Testis (tissue), 3 donors: Measurements from ENCODE around the gene GPR158. TPM values are rescaled to one million over a fixed set of nuclear protein-coding genes. Genes with fewer than 3 reads are reported as not detected.

ENCODE experiments used
- DNase-seq: peaks from one replicate; pipeline ENCODE4 v3.0.0-alpha.2; 2019
- H3K27ac ChIP-seq, 2 donors: fragments of 200-600 bp; sonication (generic); one replicate each; pipeline ENCODE4 v1.5.1; 2019
- H3K27me3 ChIP-seq: fragments of 200-600 bp; sonication (generic); one replicate; pipeline ENCODE4 v1.5.1; 2019
- H3K36me3 ChIP-seq: fragments of 200-600 bp; sonication (generic); one replicate; pipeline ENCODE4 v1.5.1; 2017; ENCODE audit warnings: low read depth; ENCODE audit errors: missing control alignments
- H3K4me1 ChIP-seq: fragments of 200-600 bp; sonication (generic); one replicate; pipeline ENCODE4 v1.5.1; 2019
- H3K4me3 ChIP-seq, 2 donors: fragments of 200-600 bp; sonication (generic); one replicate each; pipeline ENCODE4 v1.5.1; 2017 to 2019
- H3K9me3 ChIP-seq: fragments of 200-600 bp; sonication (generic); one replicate; pipeline ENCODE4 v1.5.1; 2017
- CTCF ChIP-seq, 3 experiments: fragments of 450-650 bp in 2 of 3; fragments of 200-600 bp in 1 of 3; sonication (generic) in 1 of 3; IDR thresholded peaks; one replicate each; pipeline ENCODE4 v1.5.1; 2016 to 2019; ENCODE audit warnings: antibody characterized with exemption in 3 of 3, mild to moderate bottlenecking in 2 of 3, moderate library complexity in 1 of 3
- POLR2A ChIP-seq: fragments of 450-650 bp; IDR thresholded peaks from one replicate; pipeline ENCODE4 v1.6.1; 2017; ENCODE audit warnings: antibody characterized with exemption, mild to moderate bottlenecking, moderate library complexity
- WGBS, 2 donors: methylation state at CpG; one replicate each; pipeline ENCODE4 v1.1.5; 2018; 5-methylcytosine and 5-hydroxymethylcytosine counted together
- intact Hi-C: fragments of 100-400 bp; cut with DNase I; formaldehyde crosslinking; loops from one replicate; pipeline ENCODE4 v1.15.1; 2023; ENCODE audit warnings: low total_unique reads
- polyA plus RNA-seq: library from polyadenylated mRNA; stranded (reverse); fragments of 350-450 nt; fragmentation: Illumina TruSeq; extraction: RNeasy Lipid Tissue Mini Kit (QIAGEN cat#74804); gene quantifications from one replicate; pipeline ENCODE4 v1.2.3, GENCODE V29; 2014; ENCODE audit warnings: low read depth, low replicate concordance; ENCODE audit not compliant: insufficient read depth
- total RNA-seq, 2 donors: library from RNA; depleted of rRNA; stranded (reverse); fragments of >200 nt; gene quantifications; one replicate each; pipeline ENCODE4 v1.2.3, GENCODE V29; 2016

The GPR158 gene
- total and polyA plus RNA-seq, 3 donors from 2014 or later: 1.9 to 2.5 (median 2.0) TPM

- H3K27me3 ChIP-seq: no peaks in the 10 kb centered on the region
- DNase-seq: no peak
- H3K27ac ChIP-seq: no peak overlapping the region
- no peaks in the 10 kb centered on the region for H3K9me3 ChIP-seq
- WGBS, 2 donors: 67 to 90% methylated on average over 2 of the region's 2 CpGs
- TF ChIP-seq CTCF (IDR thresholded peaks at IDR 0.05) (no peak), POLR2A (no peak)
- intact Hi-C loops: no loop called here
- H3K36me3 ChIP-seq: no peaks in the 10 kb centered on the region
- no peaks in the 10 kb centered on the region for H3K4me1 ChIP-seq
- H3K4me3 ChIP-seq: no peak overlapping the region
Observed at GRCh38 chr10:25231751-25232150, 57.0 kb downstream of the GPR158 start.

GRCh38 chr10:25232204-25232603, 57.4 kb downstream of the GPR158 start:
- no peaks in the 10 kb centered on the region for H3K36me3 ChIP-seq
- DNase-seq: no peak
- intact Hi-C loops: no loop called here
- 63 to 70% methylated on average over 2 of the region's 2 CpGs for WGBS, 2 donors
- no peaks in the 10 kb centered on the region for H3K9me3 ChIP-seq
- H3K27me3 ChIP-seq: no peaks in the 10 kb centered on the region
- no peak overlapping the region for H3K27ac ChIP-seq
- TF ChIP-seq CTCF (IDR thresholded peaks at IDR 0.05): no peak
- TF ChIP-seq POLR2A: no peak
- no peaks in the 10 kb centered on the region for H3K4me1 ChIP-seq
- no peak overlapping the region for H3K4me3 ChIP-seq

- no peaks in the 10 kb centered on the region for H3K36me3 ChIP-seq
- intact Hi-C loops: no loop called here
- no peak for TF ChIP-seq CTCF (IDR thresholded peaks at IDR 0.05)
- no peak for TF ChIP-seq POLR2A
- H3K9me3 ChIP-seq: no peaks in the 10 kb centered on the region
- no peaks in the 10 kb centered on the region for H3K27me3 ChIP-seq
- H3K4me3 ChIP-seq: no peak overlapping the region
- WGBS, 2 donors: 79 to 88% methylated on average over 1 of the region's 1 CpG
- no peak overlapping the region for H3K27ac ChIP-seq
- H3K4me1 ChIP-seq: no peaks in the 10 kb centered on the region
- no peak for DNase-seq
Observed at GRCh38 chr10:25245165-25245564, 70.4 kb downstream of the GPR158 start.

GRCh38 chr10:25257646-25258045, 82.8 kb downstream of the GPR158 start:
- intact Hi-C loops: no loop called here
- 92 to 94% methylated on average over 5 of the region's 5 CpGs for WGBS, 2 donors
- DNase-seq: no peak

More at GRCh38 chr10:25257646-25258045, 82.8 kb downstream of the GPR158 start:
- H3K9me3 ChIP-seq: no peaks in the 10 kb centered on the region
- H3K27me3 ChIP-seq: no peaks in the 10 kb centered on the region
- no peak for TF ChIP-seq CTCF (IDR thresholded peaks at IDR 0.05)
- no peaks in the 10 kb centered on the region for H3K36me3 ChIP-seq
- H3K4me3 ChIP-seq: no peak overlapping the region
- no peaks in the 10 kb centered on the region for H3K4me1 ChIP-seq
- no peak overlapping the region for H3K27ac ChIP-seq
